ENCODE results near the gene IGF2BP3. TPM values are rescaled to one million over a fixed set of nuclear protein-coding genes. Genes with fewer than 3 reads are reported as not detected.

The IGF2BP3 gene
- total RNA-seq, 1 experiment from 2014 or later = 111 TPM

DNA sequence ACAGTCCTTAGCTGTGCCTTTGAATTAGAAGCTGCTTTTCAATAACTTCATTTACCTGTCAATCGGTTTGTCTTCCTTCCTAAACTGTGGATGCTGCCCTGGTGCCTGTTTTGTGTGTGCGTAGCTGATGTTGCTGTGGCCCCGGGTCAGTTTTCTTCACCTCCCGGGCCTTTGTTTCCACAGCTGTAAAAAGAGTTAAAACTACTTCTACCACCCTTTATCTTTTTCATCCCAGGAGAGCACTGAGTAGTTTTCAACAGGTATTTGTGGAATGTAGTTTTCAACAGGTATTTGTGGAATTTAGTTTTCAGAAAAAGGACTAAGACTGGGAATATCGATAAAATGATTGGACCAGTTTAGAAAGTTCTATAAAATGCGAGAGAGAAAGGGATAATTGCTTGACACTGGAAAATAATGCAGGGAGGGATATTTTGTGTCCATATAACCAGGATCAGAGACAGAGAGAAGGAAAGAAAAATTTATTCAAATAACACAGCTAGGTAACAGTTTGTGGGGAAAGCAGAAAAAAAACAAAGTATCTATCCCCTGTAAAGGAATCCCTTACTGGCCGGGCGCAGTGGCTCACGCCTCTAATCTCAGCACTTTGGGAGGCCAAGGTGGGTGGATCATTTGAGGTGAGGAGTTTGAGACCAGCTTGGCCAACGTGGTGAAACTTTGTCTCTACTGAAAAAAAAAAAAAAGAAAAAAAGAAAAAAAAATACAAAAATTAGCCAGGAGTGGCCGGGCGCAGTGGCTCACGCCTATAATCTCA, 15.9 kb upstream of the IGF2BP3 start:
- peaks cover 5% of the 10 kb centered on the region for H3K36me3 Mint-ChIP-seq (ENCODE audit: insufficient read depth, unreplicated experiment)
- H3K4me1 Mint-ChIP-seq (ENCODE audit: low read depth, unreplicated experiment) = peaks cover 9% of the 10 kb centered on the region
- BruUV-seq (replicated peaks) = no TSS peak
- DNase-seq = no peak
- TF ChIP-seq, protein P1, sequence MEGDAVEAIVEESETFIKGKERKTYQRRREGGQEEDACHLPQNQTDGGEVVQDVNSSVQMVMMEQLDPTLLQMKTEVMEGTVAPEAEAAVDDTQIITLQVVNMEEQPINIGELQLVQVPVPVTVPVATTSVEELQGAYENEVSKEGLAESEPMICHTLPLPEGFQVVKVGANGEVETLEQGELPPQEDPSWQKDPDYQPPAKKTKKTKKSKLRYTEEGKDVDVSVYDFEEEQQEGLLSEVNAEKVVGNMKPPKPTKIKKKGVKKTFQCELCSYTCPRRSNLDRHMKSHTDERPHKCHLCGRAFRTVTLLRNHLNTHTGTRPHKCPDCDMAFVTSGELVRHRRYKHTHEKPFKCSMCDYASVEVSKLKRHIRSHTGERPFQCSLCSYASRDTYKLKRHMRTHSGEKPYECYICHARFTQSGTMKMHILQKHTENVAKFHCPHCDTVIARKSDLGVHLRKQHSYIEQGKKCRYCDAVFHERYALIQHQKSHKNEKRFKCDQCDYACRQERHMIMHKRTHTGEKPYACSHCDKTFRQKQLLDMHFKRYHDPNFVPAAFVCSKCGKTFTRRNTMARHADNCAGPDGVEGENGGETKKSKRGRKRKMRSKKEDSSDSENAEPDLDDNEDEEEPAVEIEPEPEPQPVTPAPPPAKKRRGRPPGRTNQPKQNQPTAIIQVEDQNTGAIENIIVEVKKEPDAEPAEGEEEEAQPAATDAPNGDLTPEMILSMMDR (IDR thresholded peaks at IDR 0.05; ENCODE audit: unreplicated experiment) = no peak
- CTCF ChIA-PET = no interaction called here
- no peak overlapping the region for H3K4me3 Mint-ChIP-seq (ENCODE audit: low read depth, unreplicated experiment)
- H3K27me3 Mint-ChIP-seq (ENCODE audit: unreplicated experiment) = no peaks in the 10 kb centered on the region
- intact Hi-C loops (cut with micrococcal nuclease; ENCODE audit: unreplicated experiment) = no loop called here
- H3K27ac Mint-ChIP-seq (ENCODE audit: unreplicated experiment) = peak overlapping the region; percentile 11
- H3K9me3 Mint-ChIP-seq (ENCODE audit: low read depth, unreplicated experiment) = no peaks in the 10 kb centered on the region

DNA sequence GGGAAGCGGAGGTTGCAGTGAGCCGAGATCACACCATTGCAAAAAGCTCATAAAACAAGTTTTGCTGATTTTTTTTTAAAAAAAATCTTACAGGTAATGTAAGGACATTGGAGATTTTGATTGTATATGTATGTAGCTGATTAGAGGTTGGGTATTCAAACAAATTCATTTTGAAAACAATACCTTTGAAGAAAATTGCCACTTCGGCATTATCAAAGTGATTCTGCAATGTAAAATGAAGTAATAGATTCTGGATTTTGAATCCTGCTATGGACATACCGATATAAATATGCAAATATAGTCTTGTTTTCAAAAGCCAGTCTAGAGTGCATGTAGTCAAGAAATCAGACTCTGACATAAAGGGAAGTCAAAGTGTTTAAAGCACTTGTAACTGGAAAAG, 12.4 kb upstream of the IGF2BP3 start:
- H3K4me1 Mint-ChIP-seq (ENCODE audit: low read depth, unreplicated experiment) = peaks cover 9% of the 10 kb centered on the region
- H3K27me3 Mint-ChIP-seq (ENCODE audit: unreplicated experiment) = no peaks in the 10 kb centered on the region
- H3K4me3 Mint-ChIP-seq (ENCODE audit: low read depth, unreplicated experiment) = no peak overlapping the region
- no peak overlapping the region for H3K27ac Mint-ChIP-seq (ENCODE audit: unreplicated experiment)
- intact Hi-C loops (cut with micrococcal nuclease; ENCODE audit: unreplicated experiment) = no loop called here
- CTCF ChIA-PET = interaction anchor here (0.6 kb wide), 2 partner anchors 13 to 1643 kb away, joined by 3 read pairs; no protein-coding TSS in a partner anchor
- TF ChIP-seq, protein P1 (IDR thresholded peaks at IDR 0.05; ENCODE audit: unreplicated experiment) = no peak
- no peaks in the 10 kb centered on the region for H3K9me3 Mint-ChIP-seq (ENCODE audit: low read depth, unreplicated experiment)
- DNase-seq = no peak
- H3K36me3 Mint-ChIP-seq (ENCODE audit: insufficient read depth, unreplicated experiment) = no peaks in the 10 kb centered on the region
- no TSS peak for BruUV-seq (replicated peaks)

DNA sequence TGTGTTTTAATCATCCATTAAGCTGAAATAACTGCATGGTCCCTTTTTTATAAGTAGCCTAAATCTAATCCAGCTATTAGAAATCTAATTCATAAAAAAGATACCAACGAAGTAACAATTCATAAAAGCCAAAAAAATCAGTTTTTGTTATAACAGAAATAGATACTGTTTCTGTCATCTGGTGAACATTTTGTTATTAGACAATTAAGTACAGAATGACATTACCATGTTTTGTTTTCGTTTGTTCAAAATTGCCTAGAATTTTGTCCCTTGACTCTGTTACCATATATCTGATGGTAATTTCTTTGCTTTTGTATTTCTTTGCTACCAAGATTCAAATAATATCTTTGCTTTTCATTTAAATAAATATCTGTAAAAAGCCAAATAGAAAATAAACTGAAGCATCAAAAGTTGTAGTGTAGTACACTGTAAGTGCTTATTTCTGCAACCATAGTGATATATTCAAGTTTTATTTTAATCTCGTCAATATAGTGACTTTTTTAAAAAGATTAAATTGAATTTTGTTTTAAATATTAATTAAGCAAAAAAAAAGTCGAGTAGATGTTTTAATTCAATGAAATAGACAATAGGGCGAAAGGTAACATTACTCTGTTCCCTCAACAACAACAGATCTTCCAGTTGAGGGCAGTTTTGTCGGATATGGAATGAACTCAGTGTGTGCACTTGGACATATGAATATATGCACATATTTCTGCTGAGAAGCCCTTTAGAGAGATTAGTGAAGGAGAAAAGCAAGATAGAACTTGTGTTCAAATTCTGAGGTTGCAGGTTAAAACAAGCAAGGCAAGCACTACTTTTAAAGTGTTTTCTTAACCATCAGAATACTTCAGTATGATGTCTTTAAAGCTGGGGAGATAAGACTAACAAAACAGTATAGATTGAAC, 7.9 kb upstream of the IGF2BP3 start:
- TF ChIP-seq, protein P1 (IDR thresholded peaks at IDR 0.05; ENCODE audit: unreplicated experiment) = no peak
- Mint-ChIP-seq H3K4me3 (ENCODE audit: low read depth, unreplicated experiment) (no peak overlapping the region), H3K27ac (ENCODE audit: unreplicated experiment) (no peak overlapping the region), H3K9me3 (ENCODE audit: low read depth, unreplicated experiment) (no peaks in the 10 kb centered on the region), H3K4me1 (ENCODE audit: low read depth, unreplicated experiment) (peaks cover 15% of the 10 kb centered on the region), H3K36me3 (ENCODE audit: insufficient read depth, unreplicated experiment) (peaks cover 31% of the 10 kb centered on the region), H3K27me3 (ENCODE audit: unreplicated experiment) (no peaks in the 10 kb centered on the region)
- intact Hi-C loops (cut with micrococcal nuclease; ENCODE audit: unreplicated experiment) = loop anchor here (2.0 kb wide), 1 partner anchor 51 kb away; no protein-coding TSS in a partner anchor
- BruUV-seq (replicated peaks) = no TSS peak
- no peak for DNase-seq
- CTCF ChIA-PET = no interaction called here

DNA sequence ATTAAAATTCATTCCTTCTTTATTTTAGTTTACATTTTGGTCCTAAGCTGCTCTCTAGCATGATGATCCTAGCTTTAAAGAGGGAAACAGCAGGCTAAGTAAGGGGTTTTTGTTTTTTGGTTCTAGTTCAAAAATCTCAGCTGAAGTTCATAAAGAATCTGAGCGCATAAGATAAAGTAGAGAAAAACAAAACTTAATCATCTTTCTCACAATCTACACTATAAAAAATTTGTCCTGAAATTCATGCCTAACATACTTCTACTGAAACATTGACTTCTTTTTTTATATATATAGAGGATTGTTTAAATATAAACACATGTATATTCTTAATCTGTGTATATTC, 6.8 kb upstream of the IGF2BP3 start:
- TF ChIP-seq, protein P1 (IDR thresholded peaks at IDR 0.05; ENCODE audit: unreplicated experiment) = no peak
- Mint-ChIP-seq H3K27ac (ENCODE audit: unreplicated experiment) (peak overlapping the region; percentile 63), H3K36me3 (ENCODE audit: insufficient read depth, unreplicated experiment) (peaks cover 38% of the 10 kb centered on the region), H3K4me3 (ENCODE audit: low read depth, unreplicated experiment) (peak overlapping the region; percentile 69), H3K4me1 (ENCODE audit: low read depth, unreplicated experiment) (peaks cover 19% of the 10 kb centered on the region), H3K27me3 (ENCODE audit: unreplicated experiment) (no peaks in the 10 kb centered on the region), H3K9me3 (ENCODE audit: low read depth, unreplicated experiment) (no peaks in the 10 kb centered on the region)
- intact Hi-C loops (cut with micrococcal nuclease; ENCODE audit: unreplicated experiment) = loop anchor here (2.0 kb wide), 1 partner anchor 52 kb away; no protein-coding TSS in a partner anchor
- CTCF ChIA-PET = no interaction called here
- DNase-seq = no peak
- no TSS peak for BruUV-seq (replicated peaks)

All from Calu3 (cell line).